Esophagus mucosa (tissue), 1 donor: Measurements from ENCODE around the gene KSR1. TPM values are rescaled to one million over a fixed set of nuclear protein-coding genes. Genes with fewer than 3 reads are reported as not detected.
A peak's percentile ranks its signal among the peaks of the same experiment; 100 is the strongest.
"Not testable (repeated sequence)": the region's sequence is repeated elsewhere in the genome, so short reads cannot be mapped to it uniquely, and the experiment has no call there.

Experiments
- ATAC-seq: fragments of 200-7000 bp; cut with Tn5 transposase; one replicate; pipeline ENCODE4 v1.9.1; 2020
- total RNA-seq: library from RNA; stranded (reverse); gene quantifications from one replicate; pipeline ENCODE4 v1.2.4, GENCODE V29; 2023
- donor health status: DM: yes; HTN: yes; CAD: no.

KSR1 gene
- total RNA-seq, 1 donor from 2014 or later, result 31.0 TPM

- ATAC-seq, result no peak
These were observed 40.2 kb downstream of the KSR1 start for GRCh38 chr17:27496437-27496943.

GRCh38 chr17:27496971-27497370 lies 40.7 kb downstream of the KSR1 start:
- ATAC-seq, result no peak

GRCh38 chr17:27497696-27498095 lies 41.4 kb downstream of the KSR1 start:
- ATAC-seq, result peak; percentile 86

GRCh38 chr17:27498615-27499309 lies 42.5 kb downstream of the KSR1 start:
- ATAC-seq, result no peak

GRCh38 chr17:27499451-27500265 lies 43.4 kb downstream of the KSR1 start:
- ATAC-seq, result no peak

- not testable (repeated sequence) for ATAC-seq
These were observed 45.1 kb downstream of the KSR1 start for GRCh38 chr17:27501338-27501737.

- no peak for ATAC-seq
These were observed 46.5 kb downstream of the KSR1 start for GRCh38 chr17:27502526-27503324.

- no peak for ATAC-seq
These were observed 47.4 kb downstream of the KSR1 start for GRCh38 chr17:27503611-27504010.

- ATAC-seq, result peak; percentile 40
These were observed 48.1 kb downstream of the KSR1 start for GRCh38 chr17:27504188-27504995.

GRCh38 chr17:27506348-27507218 lies 50.3 kb downstream of the KSR1 start:
- no peak for ATAC-seq

- no peak for ATAC-seq
These were observed 55.1 kb downstream of the KSR1 start for GRCh38 chr17:27511168-27511883.

- no peak for ATAC-seq
These were observed 55.8 kb downstream of the KSR1 start for GRCh38 chr17:27512031-27512430.

- no peak for ATAC-seq
These were observed 56.5 kb downstream of the KSR1 start for GRCh38 chr17:27512511-27513346.

- ATAC-seq, result no peak
These were observed 57.6 kb downstream of the KSR1 start for GRCh38 chr17:27513849-27514248.

GRCh38 chr17:27514595-27515413 lies 58.6 kb downstream of the KSR1 start:
- ATAC-seq, result no peak

GRCh38 chr17:27518048-27518447 lies 61.8 kb downstream of the KSR1 start:
- ATAC-seq, result peak; percentile 74

- peak; percentile 53 for ATAC-seq
These were observed 62.6 kb downstream of the KSR1 start for GRCh38 chr17:27518545-27519521.
